ENCODE data around the gene ARHGAP26.

The ARHGAP26 gene

GRCh38 chr5:142847898-142848790 lies 78.0 kb downstream of the ARHGAP26 start:
- no peak overlapping the region for H3K4me3 ChIP-seq
- TF ChIP-seq CTCF (IDR thresholded peaks at IDR 0.05): no peak
- no peak for DNase-seq (ENCODE audit: low spot score)
- H3K27ac ChIP-seq: no peak overlapping the region

- DNase-seq (ENCODE audit: low spot score): no peak
- Histone ChIP-seq H3K4me3 (no peak overlapping the region), H3K27ac (no peak overlapping the region)
- no peak for TF ChIP-seq CTCF (IDR thresholded peaks at IDR 0.05)
These were observed 79.3 kb downstream of the ARHGAP26 start for GRCh38 chr5:142849466-142849865.

- Histone ChIP-seq H3K4me3 (no peak overlapping the region), H3K27ac (no peak overlapping the region)
- no peak for DNase-seq (ENCODE audit: low spot score)
- TF ChIP-seq CTCF (IDR thresholded peaks at IDR 0.05): no peak
These were observed 79.7 kb downstream of the ARHGAP26 start for GRCh38 chr5:142849880-142850279.

- no peak overlapping the region for H3K4me3 ChIP-seq
- TF ChIP-seq CTCF (IDR thresholded peaks at IDR 0.05): no peak
- no peak for DNase-seq (ENCODE audit: low spot score)
- H3K27ac ChIP-seq: no peak overlapping the region
These were observed 81.6 kb downstream of the ARHGAP26 start for GRCh38 chr5:142851731-142852130.

GRCh38 chr5:142852416-142853198 lies 82.4 kb downstream of the ARHGAP26 start:
- TF ChIP-seq CTCF (IDR thresholded peaks at IDR 0.05): no peak
- no peak overlapping the region for H3K27ac ChIP-seq
- no peak for DNase-seq (ENCODE audit: low spot score)
- H3K4me3 ChIP-seq: no peak overlapping the region

GRCh38 chr5:142853682-142854081 lies 83.5 kb downstream of the ARHGAP26 start:
- DNase-seq (ENCODE audit: low spot score): no peak
- Histone ChIP-seq H3K4me3 (no peak overlapping the region), H3K27ac (no peak overlapping the region)
- no peak for TF ChIP-seq CTCF (IDR thresholded peaks at IDR 0.05)
